ENCODE measurements around the gene TBL3. TPM values are rescaled to one million over a fixed set of nuclear protein-coding genes. Genes with fewer than 3 reads are reported as not detected.

The TBL3 gene
- total and polyA plus RNA-seq, 9 of the 15 experiments (the other 6 are each of a cell fraction or from before 2014, with no cell fraction given) = 0.97 to 117 (median 24.5) TPM

GRCh38 chr16:1971796-1972489 lies at the start of gene TBL3 (continued):
- TF ChIP-seq RNF219 (CRISPR knock-in tag; IDR thresholded peaks at IDR 0.05) (no peak), HNRNPH1 (optimal IDR thresholded peaks at IDR 0.05; ENCODE audit: low read depth, low read length) (no peak), ZNF134 (CRISPR knock-in tag; conservative IDR thresholded peaks at IDR 0.05) (peak; percentile 57), MTA1 (IDR thresholded peaks at IDR 0.05; ENCODE audit: borderline replicate concordance) (peak; percentile 100), FOXK2 (conservative IDR thresholded peaks at IDR 0.05 in 1 of 2, IDR thresholded peaks at IDR 0.05 in 1 of 2; ENCODE audit: low read depth in 2 of 2) (peak; percentile 54 to 85; a peak in 3 of 4 replicates), NFIX (CRISPR knock-in tag; IDR thresholded peaks at IDR 0.05; ENCODE audit: low read depth) (no peak), EZH2 (IDR thresholded peaks at IDR 0.05; ENCODE audit: borderline replicate concordance, low read depth, low read length) (no peak), REST (IDR thresholded peaks at IDR 0.05; ENCODE audit: borderline replicate concordance) (no peak; the same call in 1 of the 2 replicates), REST (CRISPR knock-in tag; IDR thresholded peaks at IDR 0.05; ENCODE audit: low read depth) (peak; percentile 64; the same call in 1 of the 2 replicates), HIVEP1 (CRISPR knock-in tag; IDR thresholded peaks at IDR 0.05) (0 out of 2 replicates have a peak, but pooled peaks have one; percentile 31), NFATC3 (IDR thresholded peaks at IDR 0.05) (no peak), THAP12 (CRISPR knock-in tag; IDR thresholded peaks at IDR 0.05) (no peak), SP1 (CRISPR knock-in tag; IDR thresholded peaks at IDR 0.05) (peak; percentile 98), ZNF347 (CRISPR knock-in tag; IDR thresholded peaks at IDR 0.05; ENCODE audit: low read depth) (no peak), ZFP30 (CRISPR knock-in tag; IDR thresholded peaks at IDR 0.05; ENCODE audit: borderline replicate concordance) (no peak), PHF20 (IDR thresholded peaks at IDR 0.05; ENCODE audit: partially characterized antibody) (peak; percentile 99)
